ENCODE measurements around the gene GRB10.
"Not testable (repeated sequence)": the region's sequence is repeated elsewhere in the genome, so short reads cannot be mapped to it uniquely, and the experiment has no call there.

The GRB10 gene

DNA sequence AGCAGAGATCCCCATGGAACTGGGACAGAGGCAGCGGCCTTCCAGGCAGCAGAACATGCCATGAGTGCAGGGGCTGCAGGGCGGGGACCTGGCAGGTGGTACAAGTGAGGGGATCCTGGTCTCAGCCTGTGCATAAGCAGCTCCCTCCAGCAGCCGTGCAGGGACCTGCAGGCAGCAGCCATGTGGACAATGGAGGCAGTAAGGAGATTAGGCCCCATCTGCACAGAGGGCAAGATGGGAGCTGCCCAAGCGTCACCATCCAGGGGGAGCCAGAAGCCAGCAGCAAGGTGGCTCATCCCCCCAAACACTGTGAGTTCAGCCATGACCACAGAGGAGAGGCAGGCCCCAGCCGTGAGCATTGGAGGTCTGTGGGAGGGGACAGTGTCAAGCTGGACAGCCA lies 220.6 kb downstream of the GRB10 start:
- in situ Hi-C loops (cut with HindIII; ENCODE audit: low sequenced_read_pairs) = no loop called here

DNA sequence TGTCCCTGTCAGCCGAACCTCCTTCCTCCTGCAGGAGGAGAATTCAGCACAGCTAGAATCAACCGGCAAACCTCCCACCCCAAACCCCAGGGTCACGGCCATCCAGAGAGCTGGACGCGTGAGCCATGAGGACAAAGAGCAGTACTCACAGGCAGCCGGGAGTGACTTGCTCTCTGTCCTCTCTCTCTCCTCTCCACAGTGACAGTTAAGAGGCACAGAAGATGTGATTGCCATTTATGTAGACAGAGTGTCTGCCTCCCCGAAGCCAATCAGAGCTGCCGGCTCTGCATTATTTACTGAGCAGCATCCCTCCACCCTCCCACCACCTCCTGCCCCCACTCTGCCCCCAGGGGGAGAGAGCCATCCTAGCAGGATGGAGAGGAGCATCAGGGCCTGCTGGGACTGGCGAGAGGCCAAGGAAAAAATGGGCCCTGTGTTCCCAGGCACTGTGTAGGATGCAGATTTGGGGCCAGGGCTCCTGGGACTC lies 221.8 kb downstream of the GRB10 start:
- in situ Hi-C loops (cut with HindIII; ENCODE audit: low sequenced_read_pairs) = no loop called here

DNA sequence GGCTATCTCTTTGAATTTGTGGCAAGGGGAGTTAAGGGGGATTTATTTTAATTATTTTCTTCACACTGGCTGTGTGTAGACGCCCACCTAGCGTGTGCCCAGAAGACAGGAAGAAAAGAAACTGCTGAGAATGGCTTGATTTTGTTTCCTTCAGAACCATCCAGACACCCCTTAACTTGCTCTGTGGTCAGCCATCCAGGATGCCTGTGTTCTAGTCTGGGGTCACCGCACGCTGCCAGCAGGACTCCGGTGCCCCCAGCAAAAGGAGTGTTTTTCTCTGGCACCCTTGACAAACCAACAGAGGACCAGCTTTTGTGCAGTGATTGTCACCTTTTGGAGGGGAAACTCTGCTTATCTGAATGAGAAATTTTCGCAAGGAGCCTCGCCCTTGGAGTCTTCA lies 222.8 kb downstream of the GRB10 start:
- in situ Hi-C loops (cut with HindIII; ENCODE audit: low sequenced_read_pairs) = no loop called here

DNA sequence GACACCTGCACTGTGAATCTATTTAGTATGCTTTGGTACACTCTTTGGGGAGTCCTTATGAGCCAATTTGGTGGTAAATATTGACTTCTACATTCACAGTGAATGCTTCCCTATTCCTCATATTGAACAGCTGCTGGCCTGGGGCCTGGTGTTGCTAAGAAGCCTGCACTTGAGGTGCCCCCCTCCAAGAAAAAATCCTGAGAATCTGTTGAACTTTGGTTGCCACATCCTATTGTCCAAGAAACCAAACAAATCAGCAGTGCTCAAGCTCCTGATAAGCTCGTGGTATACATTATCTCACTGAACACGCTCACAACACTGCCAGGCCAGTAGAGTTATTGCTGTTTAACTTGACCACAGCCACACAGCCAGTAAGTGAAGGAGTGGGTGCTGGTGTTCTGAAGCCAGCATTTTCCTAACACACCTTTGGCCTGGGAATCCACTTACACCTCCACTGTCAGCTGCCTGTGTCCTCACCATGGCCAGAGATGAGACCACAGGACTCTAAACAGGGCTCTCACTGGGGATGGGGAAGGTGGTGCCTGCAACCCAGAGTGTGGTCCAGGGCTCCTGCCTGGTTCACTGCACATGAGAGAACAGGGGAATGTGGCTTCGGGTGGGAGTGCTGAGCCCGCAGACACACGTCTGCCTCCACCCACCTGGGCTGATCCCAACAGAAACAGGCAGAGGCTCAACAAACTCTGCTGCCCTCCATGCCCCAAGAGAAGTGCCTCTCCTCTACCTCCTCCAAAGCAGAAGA lies 224.2 kb downstream of the GRB10 start:
- in situ Hi-C loops (cut with HindIII; ENCODE audit: low sequenced_read_pairs) = no loop called here

DNA sequence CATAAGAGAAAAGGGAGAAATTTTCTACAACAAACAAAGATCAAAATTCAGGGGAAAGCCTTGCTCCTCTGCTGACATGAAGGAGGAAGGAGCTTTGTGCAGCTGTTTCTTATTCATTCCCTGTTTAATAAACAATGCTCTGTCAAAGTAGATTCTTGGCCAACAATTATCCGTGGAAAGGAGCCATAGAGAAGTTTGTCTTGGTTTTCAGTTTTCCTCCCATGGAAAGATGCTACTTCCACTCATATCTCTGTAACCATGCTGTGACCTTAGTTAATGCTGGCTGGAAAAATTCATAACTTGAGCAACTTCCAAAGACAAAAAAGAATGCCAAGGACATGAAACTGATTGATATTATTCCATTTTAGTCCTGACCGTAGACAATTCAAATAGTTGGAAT lies 225.6 kb downstream of the GRB10 start:
- in situ Hi-C loops (cut with HindIII; ENCODE audit: low sequenced_read_pairs) = no loop called here

DNA sequence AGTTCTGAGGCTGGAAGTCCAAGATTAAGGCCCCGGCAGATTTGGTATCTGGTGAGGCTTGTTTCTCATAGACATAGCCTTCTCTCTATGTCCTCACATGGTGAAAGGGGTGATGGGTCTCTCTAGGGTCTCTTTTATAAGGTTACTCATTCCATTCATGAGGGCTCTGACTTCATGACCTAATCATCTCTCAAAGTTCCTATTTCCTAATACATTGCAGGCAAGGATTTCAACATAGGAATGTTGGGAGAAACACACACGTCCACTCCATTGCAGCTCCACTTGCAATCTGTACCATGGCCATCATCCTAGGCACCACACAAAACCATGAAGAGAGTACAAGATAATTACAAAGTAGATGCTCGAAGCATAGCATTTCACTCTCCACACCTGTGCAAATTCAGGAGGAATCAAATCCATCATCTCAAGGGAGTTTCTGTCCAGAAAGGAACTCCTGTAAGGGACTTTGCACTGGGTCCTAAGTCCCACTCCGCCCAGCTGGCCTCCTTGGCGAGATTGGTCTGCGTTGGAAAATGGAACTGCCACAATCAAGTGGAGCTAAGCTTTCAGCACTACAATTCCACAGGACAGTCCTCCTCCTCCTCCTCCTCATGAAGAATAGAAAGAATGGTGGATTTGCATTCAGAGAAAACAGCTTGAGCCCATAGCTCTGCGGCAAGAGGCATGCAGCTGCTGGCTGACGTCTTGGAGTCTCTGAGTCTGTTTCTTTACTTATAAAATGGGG lies 226.3 kb downstream of the GRB10 start:
- in situ Hi-C loops (cut with HindIII; ENCODE audit: low sequenced_read_pairs) = no loop called here

DNA sequence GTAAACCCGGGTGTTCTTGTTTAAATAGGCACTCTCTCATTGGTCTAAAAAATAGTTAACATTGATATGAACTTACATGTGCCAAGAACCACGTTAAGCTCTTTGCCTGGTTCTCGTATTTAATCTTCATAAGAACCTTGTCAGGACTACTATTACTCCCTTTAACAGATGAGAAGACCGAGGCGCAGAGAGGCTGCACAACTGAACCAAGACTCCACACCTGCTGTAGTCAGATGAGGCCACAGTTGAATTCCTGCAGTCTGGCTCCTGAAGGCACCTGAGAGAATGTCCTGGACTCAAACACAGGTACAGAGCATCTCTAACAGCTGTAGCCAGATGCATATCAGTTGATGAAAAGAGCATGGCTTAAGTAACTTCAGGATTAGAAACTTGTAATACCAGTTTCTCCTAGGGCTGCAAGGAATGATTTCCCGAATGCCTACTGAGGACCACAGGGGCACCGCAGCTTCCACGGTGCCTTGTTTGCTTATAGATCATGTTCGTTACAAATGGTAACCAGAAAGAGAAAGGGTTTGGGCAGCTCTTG lies 227.0 kb downstream of the GRB10 start:
- in situ Hi-C loops (cut with HindIII; ENCODE audit: low sequenced_read_pairs) = no loop called here

DNA sequence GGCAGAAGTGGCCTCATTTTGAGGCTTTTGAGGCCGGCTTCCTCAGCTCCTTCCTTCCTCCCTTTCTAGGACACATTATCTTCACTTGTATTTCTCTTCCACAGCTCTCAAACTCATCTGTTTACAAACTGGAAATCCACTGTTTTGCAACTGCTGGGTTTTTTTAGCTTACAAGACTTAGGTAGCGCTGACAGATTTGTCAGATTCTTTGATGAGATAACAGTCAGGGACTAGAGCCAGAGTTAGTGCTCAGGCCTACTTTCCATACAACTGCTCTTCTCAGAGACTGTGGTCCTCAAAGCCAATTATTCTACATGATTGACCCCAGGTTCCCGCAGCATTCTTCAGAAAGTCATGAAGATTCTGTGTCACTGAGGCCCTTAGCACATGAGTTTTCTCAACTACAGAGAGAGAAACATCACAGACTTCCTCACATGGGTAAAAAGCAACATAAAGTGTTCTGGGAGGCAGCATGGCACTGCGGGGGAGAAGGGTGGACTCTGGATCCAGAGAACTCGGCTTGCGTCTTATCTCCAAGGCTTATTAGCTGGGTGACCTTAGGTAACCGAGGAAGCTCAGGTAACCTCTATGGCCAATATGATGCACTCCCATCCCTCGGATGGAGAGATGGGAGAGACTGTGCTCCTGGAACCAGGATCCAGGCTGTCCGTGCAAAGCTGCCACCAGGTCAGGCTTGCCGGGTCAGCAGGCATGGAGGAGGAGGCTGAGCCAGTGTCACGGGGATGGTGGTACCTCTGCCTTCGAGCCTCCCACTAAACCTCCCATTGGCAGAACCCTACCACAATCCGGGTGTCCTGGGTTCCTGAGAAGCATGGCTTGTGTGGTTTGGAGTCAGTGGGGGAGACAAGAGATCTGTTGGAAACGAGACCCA lies 228.0 kb downstream of the GRB10 start:
- in situ Hi-C loops (cut with HindIII; ENCODE audit: low sequenced_read_pairs) = no loop called here

DNA sequence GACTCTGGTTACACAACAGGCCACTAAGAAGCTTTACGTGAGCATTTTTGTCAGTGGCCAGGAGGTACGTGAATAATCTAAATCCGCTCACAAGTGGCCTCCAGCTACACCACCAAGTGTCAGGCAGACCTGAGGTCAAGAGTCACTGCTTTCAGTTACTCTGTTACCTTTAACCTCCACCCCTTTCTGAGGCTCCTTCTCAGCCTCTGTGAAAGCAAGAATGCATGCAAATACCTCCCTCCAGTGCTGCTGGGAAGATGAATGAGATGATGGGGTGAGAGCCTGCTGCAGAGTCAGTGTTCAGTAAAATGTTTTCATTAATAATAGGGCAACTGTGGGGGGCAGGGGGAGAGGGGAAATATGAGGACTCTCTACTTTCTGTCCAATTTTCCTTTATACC lies 228.7 kb downstream of the GRB10 start:
- in situ Hi-C loops (cut with HindIII; ENCODE audit: low sequenced_read_pairs) = no loop called here

DNA sequence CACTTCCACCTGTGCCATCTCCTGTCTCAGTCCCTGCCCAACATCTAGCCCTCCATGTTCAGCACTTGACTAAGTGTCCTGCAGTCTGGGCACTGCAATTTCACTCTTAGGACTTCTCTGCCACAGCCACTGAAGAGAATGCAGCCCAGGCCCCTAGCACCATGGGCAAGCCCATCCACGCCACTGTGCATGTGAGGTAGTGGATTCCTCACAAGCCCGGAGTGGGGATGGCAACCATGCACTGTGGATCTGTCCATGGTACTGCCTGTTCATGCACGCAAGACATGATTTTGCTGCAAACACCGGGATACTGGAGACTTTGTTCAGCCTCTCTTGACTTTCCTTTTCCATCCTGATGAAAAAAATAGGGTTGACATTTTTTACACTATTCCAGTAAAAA lies 229.8 kb downstream of the GRB10 start:
- in situ Hi-C loops (cut with HindIII; ENCODE audit: low sequenced_read_pairs) = no loop called here

DNA sequence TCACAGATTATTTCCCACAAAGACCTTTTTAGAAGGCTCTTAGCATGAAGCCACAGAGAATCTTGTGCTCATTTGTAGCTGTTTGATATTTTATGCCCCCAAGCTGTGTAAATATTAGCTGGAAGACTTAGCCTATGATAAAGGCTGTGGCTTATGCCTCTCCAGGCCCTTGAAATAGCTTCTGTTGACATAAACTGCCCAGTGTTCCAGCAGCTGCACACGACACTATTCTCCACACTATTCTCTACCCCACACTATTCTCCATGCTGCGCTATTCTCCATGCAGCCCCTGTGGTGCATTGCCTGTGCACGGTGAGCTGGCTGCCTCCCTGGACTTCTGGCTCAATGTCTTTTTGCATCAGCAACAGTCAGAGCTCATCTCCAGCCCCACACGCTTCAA lies 230.6 kb downstream of the GRB10 start:
- in situ Hi-C loops (cut with HindIII; ENCODE audit: low sequenced_read_pairs) = no loop called here

DNA sequence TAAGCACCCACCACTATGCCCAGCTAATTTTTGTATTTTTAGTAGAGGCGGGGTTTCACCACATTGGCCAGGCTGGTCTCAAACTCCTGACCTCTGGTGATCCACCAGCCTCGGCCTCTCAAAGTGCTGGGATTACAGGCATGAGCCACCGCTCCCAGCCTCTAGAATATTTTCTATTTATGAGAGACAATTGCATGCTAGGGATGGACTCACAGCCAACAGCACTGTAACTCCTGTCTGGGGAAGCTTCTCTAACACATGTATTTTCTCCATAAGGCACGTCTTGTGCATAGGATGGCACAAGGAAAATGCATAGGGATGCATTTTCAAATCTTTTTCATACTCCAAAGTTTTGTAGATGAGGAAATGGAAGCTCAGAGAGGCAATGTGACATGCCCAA lies 237.1 kb downstream of the GRB10 start:
- in situ Hi-C loops (cut with HindIII; ENCODE audit: low sequenced_read_pairs) = not testable (repeated sequence)

DNA sequence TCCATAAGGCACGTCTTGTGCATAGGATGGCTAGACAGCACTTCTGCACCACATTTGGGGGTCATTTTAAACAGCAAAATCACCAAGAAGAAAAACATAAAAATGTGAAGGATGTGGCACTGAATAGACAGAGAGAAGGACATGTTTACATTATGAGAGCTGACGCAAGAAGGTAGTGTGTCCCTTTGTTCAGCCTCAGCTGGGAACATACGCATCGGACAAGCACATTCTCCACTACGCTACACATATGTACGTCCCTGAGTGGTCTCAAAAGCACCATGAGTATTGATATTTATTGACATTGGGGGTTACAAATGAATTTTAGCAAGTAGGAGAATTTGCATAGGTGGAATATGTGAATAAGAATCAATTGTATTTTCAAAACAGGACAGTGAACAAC lies 237.7 kb downstream of the GRB10 start:
- in situ Hi-C loops (cut with HindIII; ENCODE audit: low sequenced_read_pairs) = no loop called here

DNA sequence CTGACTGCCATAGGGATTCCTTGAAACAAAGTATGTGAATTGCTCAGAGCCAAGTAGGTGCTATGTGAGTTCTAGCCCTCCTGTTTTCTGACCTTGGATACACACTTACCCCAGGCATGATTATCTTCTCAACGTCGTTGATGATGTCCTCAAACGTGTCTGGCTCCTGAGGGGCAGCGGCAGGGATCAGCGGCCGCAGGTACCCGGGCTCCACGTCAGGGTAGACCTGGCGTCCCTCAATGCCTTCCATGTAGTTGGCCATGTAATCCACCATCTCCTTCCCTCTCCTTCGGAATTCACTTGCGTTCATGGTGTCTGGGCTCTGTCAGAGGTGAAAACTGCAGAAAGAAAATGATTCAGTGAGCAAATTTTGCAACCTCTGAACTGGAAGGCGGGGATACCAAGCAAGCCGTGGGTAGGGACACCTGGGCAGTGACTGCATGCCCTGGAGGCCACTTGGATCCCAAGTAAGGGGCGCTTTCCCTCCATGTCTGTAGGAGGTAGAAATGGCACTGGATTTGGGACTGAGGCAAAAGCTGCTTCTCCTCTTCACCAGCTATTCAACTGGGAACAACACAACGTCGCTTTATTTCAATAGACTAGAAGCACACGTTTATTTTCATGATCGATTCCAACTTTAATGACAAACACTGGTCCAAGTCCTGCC lies 238.8 kb downstream of the GRB10 start:
- in situ Hi-C loops (cut with HindIII; ENCODE audit: low sequenced_read_pairs) = no loop called here

DNA sequence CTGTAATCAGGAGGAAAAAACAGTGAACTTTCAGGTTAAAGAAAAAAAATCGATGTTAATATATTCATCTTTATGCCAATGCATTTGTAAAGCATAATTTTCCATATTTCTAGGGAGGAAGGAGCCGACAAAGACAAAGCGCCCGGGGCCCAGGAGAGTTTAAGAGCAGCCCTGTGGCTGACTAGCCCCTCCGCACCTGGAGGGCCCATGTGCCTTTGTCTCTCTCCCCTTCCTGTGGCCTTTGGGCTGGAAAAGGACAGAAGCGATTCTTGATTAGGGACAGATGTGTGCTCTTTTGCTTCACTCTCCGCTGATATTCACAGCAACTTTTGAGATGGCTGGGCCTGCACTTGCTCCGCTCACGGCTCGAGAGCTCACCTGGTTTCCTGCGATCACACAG lies 240.6 kb downstream of the GRB10 start:
- in situ Hi-C loops (cut with HindIII; ENCODE audit: low sequenced_read_pairs) = no loop called here

DNA sequence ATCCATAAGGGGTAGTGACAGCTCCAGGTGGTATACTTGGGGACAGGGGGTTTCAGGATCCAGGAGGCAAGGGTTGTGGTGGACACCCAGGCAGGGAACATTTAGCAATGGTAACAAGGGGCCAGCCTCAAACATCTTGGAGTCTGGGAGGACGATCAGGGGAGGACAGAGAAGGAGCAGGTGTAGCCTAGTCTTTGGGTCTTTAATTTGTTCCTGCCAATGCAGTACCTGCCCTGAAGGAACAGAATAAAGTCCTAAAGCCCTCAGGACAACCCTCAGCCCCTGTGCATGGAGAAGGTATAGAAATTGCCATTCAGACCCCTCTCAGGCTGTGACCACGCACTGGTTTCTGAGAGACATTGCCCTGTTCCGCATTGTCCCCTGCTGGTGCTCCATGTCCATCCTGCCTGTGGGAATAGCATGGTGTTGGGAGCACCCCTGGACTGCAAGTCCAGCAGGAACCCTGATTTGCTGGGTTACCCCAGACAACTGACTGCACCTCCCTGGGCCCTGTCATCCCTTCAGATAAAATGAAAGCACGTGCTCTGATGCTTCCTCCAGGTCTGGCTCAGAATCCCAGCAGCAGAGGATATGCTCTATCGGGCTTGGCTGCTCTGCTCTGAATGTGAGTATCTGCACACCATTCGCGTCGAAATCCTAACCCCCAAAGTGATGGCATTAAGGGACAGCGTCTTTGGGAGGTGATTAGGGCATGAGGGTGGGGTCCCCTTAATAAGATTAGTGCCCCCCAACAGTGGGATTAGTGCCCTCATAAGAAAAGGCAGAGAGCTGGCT lies 241.7 kb downstream of the GRB10 start:
- in situ Hi-C loops (cut with HindIII; ENCODE audit: low sequenced_read_pairs) = no loop called here
